HCT116 (cell line): ENCODE measurements around the gene RAPGEF1. TPM values are rescaled to one million over a fixed set of nuclear protein-coding genes. Genes with fewer than 3 reads are reported as not detected.

Experiments used
- ATAC-seq: fragments of 200-7000 bp; cut with Tn5 transposase; 2 replicates; pipeline ENCODE4 v1.9.1; 2020; ENCODE audit warnings: mild to moderate bottlenecking, moderate library complexity
- BruUV-seq: library from RNA; stranded (reverse); fragments of 400-500 nt; replicated peaks from 2 replicates; lab custom pipeline; 2021; lab: Mats Ljungman, UMichigan
- CTCF ChIA-PET: fragments of 300-600 bp; sonication (Branson Sonifier 250); formaldehyde crosslinking; loops from one replicate; lab custom pipeline; 2021; ENCODE audit warnings: antibody characterized with exemption; lab: Charles Lee
- POLR2A ChIA-PET: fragments of 300-600, 350-600 bp; sonication (Branson Sonifier 250); formaldehyde crosslinking; loops from one replicate; lab custom pipeline; 2021; ENCODE audit warnings: antibody characterized with exemption; lab: Charles Lee
- RAD21 ChIA-PET, 2 experiments: fragments of 300-600 bp; sonication (Branson Sonifier 250); formaldehyde crosslinking; loops; one replicate each; lab custom pipeline; 2023; ENCODE audit warnings: low total read pairs in 2 of 2; ENCODE audit not compliant: uncharacterized antibody in 2 of 2, unreplicated experiment in 2 of 2, low non-redundant PET in 1 of 2; lab: Charles Lee
- DNase-seq: peaks from one replicate; pipeline ENCODE4 v3.0.0-alpha.2; 2010; ENCODE audit warnings: low read depth, low spot score
- H2AFZ ChIP-seq: fragments of 200-600 bp; shearing (Covaris generic), sonication (generic); 2 replicates; pipeline ENCODE4 v1.6.1; 2017; ENCODE audit warnings: low read depth, mixed run types, mixed read lengths, antibody characterized with exemption, low read length; ENCODE audit not compliant: poor library complexity, severe bottlenecking
- H3K27ac ChIP-seq: 2 replicates; pipeline ENCODE4 v1.5.1; 2012; ENCODE audit warnings: low read depth, low read length
- H3K27me3 ChIP-seq: fragments of 200-600 bp; sonication (generic); 2 replicates; pipeline ENCODE4 v1.6.1; 2016; ENCODE audit warnings: mixed run types, low read length, mixed read lengths; ENCODE audit not compliant: insufficient read depth
- H3K36me3 ChIP-seq, 2 experiments: fragments of 200-500 bp in 1 of 2; fragments of 200-600 bp in 1 of 2; sonication (Bioruptor generic) in 1 of 2; sonication (generic) in 1 of 2; 2 replicates each; pipeline versions ENCODE4 v1.5.1 to v1.6.1; 2014 to 2016; ENCODE audit warnings: low read length in 2 of 2, inconsistent platforms in 1 of 2, mixed read lengths in 1 of 2, mixed run types in 1 of 2; ENCODE audit not compliant: insufficient read depth in 2 of 2, control insufficient read depth in 1 of 2
- H3K4me1 ChIP-seq, 2 experiments: fragments of 200-600 bp in 1 of 2; sonication (generic) in 1 of 2; 2 replicates each; pipeline versions ENCODE4 v1.5.1 to v1.6.1; 2012 to 2017; ENCODE audit warnings: low read length in 2 of 2, inconsistent platforms in 1 of 2, mild to moderate bottlenecking in 1 of 2, mixed read lengths in 1 of 2, mixed run types in 1 of 2, moderate library complexity in 1 of 2; ENCODE audit not compliant: insufficient read depth in 2 of 2, control insufficient read depth in 1 of 2
- H3K4me2 ChIP-seq: fragments of 200-600 bp; sonication (generic); 2 replicates; pipeline ENCODE4 v1.6.1; 2017; ENCODE audit warnings: mixed run types, low read length, mixed read lengths
- H3K4me3 ChIP-seq, 2 experiments: fragments of 200-600 bp in 1 of 2; sonication (generic) in 1 of 2; replicated peaks in 1 of 2; 2 replicates each; pipeline ENCODE4 v1.5.1; 2011 to 2016; ENCODE audit warnings: low read length in 2 of 2, control low read depth in 1 of 2, low read depth in 1 of 2, mild to moderate bottlenecking in 1 of 2, mixed read lengths in 1 of 2, mixed run types in 1 of 2
- H3K79me2 ChIP-seq: fragments of 200-600 bp; sonication (generic); 2 replicates; pipeline ENCODE4 v1.6.1; 2017; ENCODE audit warnings: mild to moderate bottlenecking, mixed run types, low read length, moderate library complexity, mixed read lengths; ENCODE audit not compliant: insufficient read depth
- H3K9ac ChIP-seq: fragments of 200-600 bp; sonication (generic); 2 replicates; pipeline ENCODE4 v1.6.1; 2016; ENCODE audit warnings: low read length, mixed read lengths
- H3K9me2 ChIP-seq: fragments of 200-600 bp; sonication (generic), shearing (Covaris generic); 2 replicates; pipeline ENCODE4 v1.6.1; 2017; ENCODE audit warnings: mixed run types, mild to moderate bottlenecking, moderate library complexity; ENCODE audit not compliant: insufficient read depth
- H3K9me3 ChIP-seq, 2 experiments: fragments of 200-500 bp in 1 of 2; fragments of 200-600 bp in 1 of 2; sonication (Bioruptor generic) in 1 of 2; sonication (generic) in 1 of 2; 2 replicates each; pipeline ENCODE4 v1.6.1; 2014 to 2017; ENCODE audit warnings: low read length in 2 of 2, mixed read lengths in 2 of 2, inconsistent platforms in 1 of 2, low read depth in 1 of 2, mild to moderate bottlenecking in 1 of 2, mixed run types in 1 of 2, moderate library complexity in 1 of 2; ENCODE audit not compliant: control insufficient read depth in 1 of 2, insufficient read depth in 1 of 2
- H4K20me1 ChIP-seq: fragments of 200-600 bp; sonication (generic), shearing (Covaris generic); 2 replicates; pipeline ENCODE4 v1.6.1; 2017; ENCODE audit warnings: mixed run types, mild to moderate bottlenecking, moderate library complexity; ENCODE audit not compliant: insufficient read depth
- CBX3 ChIP-seq: IDR thresholded peaks from 2 replicates; pipeline ENCODE4 v1.6.1; 2012; ENCODE audit warnings: low read depth
- CEBPB ChIP-seq: IDR thresholded peaks from 2 replicates; pipeline ENCODE4 v1.6.1; 2012; ENCODE audit warnings: low read depth
- ELF1 ChIP-seq: IDR thresholded peaks from 2 replicates; pipeline ENCODE4 v1.6.1; 2012; ENCODE audit warnings: low read depth, borderline replicate concordance
- EZH2phosphoT487 ChIP-seq: fragments of 200-600 bp; IDR thresholded peaks from 2 replicates; pipeline ENCODE4 v1.6.1; 2018; ENCODE audit warnings: antibody characterized with exemption, borderline replicate concordance
- POLR2A ChIP-seq: IDR thresholded peaks from 2 replicates; pipeline ENCODE4 v1.7.0; 2011; ENCODE audit warnings: borderline replicate concordance; ENCODE audit not compliant: insufficient read depth, insufficient read length; ENCODE audit errors: extremely low read depth
- POLR2AphosphoS5 ChIP-seq: IDR thresholded peaks from 2 replicates; pipeline ENCODE4 v1.6.1; 2011; ENCODE audit warnings: mild to moderate bottlenecking, low read depth, low read length, moderate library complexity
- RAD21 ChIP-seq: IDR thresholded peaks from 2 replicates; pipeline ENCODE4 v1.6.1; 2012; ENCODE audit warnings: low read depth, mild to moderate bottlenecking
- SIN3A ChIP-seq: IDR thresholded peaks from 2 replicates; pipeline ENCODE4 v1.6.1; 2012; ENCODE audit warnings: low read depth
- SP1 ChIP-seq: IDR thresholded peaks from 2 replicates; pipeline ENCODE4 v1.6.1; 2012; ENCODE audit warnings: low read depth
- TCF7L2 ChIP-seq: IDR thresholded peaks from 2 replicates; pipeline ENCODE4 v1.7.0; 2011; ENCODE audit warnings: borderline replicate concordance, inconsistent platforms; ENCODE audit not compliant: insufficient read depth, insufficient read length; ENCODE audit errors: extremely low read depth
- ZFX ChIP-seq: fragments of 450-650 bp; IDR thresholded peaks from 2 replicates; pipeline ENCODE4 v1.6.1; 2017
- ZNF274 ChIP-seq: fragments of 200-500 bp; sonication (Bioruptor generic); IDR thresholded peaks from 2 replicates; pipeline ENCODE4 v1.6.1; 2014; ENCODE audit warnings: mild to moderate bottlenecking, low read depth, low read length, inconsistent platforms
- intact Hi-C: fragments of 100-400 bp; cut with micrococcal nuclease; formaldehyde crosslinking; loops from 2 replicates; pipeline ENCODE4 v1.10.0; 2022
- total RNA-seq: library from RNA; stranded (reverse); gene quantifications from one replicate; pipeline ENCODE4 v1.2.1, GENCODE V29; 2021; ENCODE audit not compliant: unreplicated experiment
- TF ChIP-seq, protein P1 (sequence below): IDR thresholded peaks from 2 replicates; pipeline ENCODE4 v1.6.1; 2012
- TF ChIP-seq, protein P2 (sequence below): IDR thresholded peaks from 2 replicates; pipeline ENCODE4 v1.6.1; 2012; ENCODE audit warnings: low read depth
- TF ChIP-seq, protein P3 (sequence below): IDR thresholded peaks from 2 replicates; pipeline ENCODE4 v1.6.1; 2012
- TF ChIP-seq, protein P4 (sequence below): IDR thresholded peaks from 2 replicates; pipeline ENCODE4 v1.6.1; 2011; ENCODE audit warnings: mild to moderate bottlenecking, low read length, moderate library complexity; ENCODE audit not compliant: insufficient replicate concordance; ENCODE audit errors: extremely low read depth

The RAPGEF1 gene
- total RNA-seq, 1 experiment from 2014 or later, result 43.0 TPM

DNA sequence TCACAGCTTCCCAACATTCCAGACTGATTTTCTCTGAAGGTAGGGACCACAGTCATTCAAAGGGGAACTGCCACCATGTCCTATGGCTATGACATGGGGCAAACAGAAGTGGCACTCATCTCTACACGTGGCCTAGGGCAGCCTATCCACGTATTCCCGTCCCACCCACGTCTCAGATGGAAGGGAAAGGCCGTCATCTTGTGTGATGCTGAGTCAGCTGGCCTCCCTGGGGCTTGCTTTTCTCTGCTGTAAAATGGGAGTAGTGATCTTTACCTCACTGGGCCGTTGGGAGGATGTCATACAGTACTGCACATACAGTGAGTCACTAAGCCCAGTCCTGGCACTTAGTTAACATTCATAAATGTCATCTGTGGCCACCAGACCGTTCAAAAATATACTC lies 72.3 kb downstream of the RAPGEF1 start:
- ChIA-PET RAD21 (no interaction called here), POLR2A (interaction anchor here (0.9 kb wide), 1 partner anchor 11 kb away, joined by 4 read pairs; no protein-coding TSS in a partner anchor), CTCF (no interaction called here)
- H3K27ac ChIP-seq, result no peak overlapping the region
- no peak overlapping the region for H3K9ac ChIP-seq
- peaks cover 11% of the 10 kb centered on the region for H3K79me2 ChIP-seq
- intact Hi-C loops, result no loop called here
- H3K9me2 ChIP-seq, result no peaks in the 10 kb centered on the region
- no peak overlapping the region for H2AFZ ChIP-seq
- no peak overlapping the region for H3K4me3 ChIP-seq
- ATAC-seq (no peak), DNase-seq (no peak)
- no peaks in the 10 kb centered on the region for H3K36me3 ChIP-seq
- peaks cover 15 to 28% of the 10 kb centered on the region in 2 experiments for H3K4me1 ChIP-seq
- no peaks in the 10 kb centered on the region for H4K20me1 ChIP-seq
- H3K9me3 ChIP-seq, result no peaks in the 10 kb centered on the region
- no peak for TF ChIP-seq ELF1
- no peak for TF ChIP-seq CBX3
- TF ChIP-seq POLR2AphosphoS5, result no peak
- TF ChIP-seq SIN3A, result no peak
- TF ChIP-seq, protein P1, sequence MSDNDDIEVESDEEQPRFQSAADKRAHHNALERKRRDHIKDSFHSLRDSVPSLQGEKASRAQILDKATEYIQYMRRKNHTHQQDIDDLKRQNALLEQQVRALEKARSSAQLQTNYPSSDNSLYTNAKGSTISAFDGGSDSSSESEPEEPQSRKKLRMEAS, result no peak
- TF ChIP-seq SP1, result no peak
- TF ChIP-seq, protein P2, sequence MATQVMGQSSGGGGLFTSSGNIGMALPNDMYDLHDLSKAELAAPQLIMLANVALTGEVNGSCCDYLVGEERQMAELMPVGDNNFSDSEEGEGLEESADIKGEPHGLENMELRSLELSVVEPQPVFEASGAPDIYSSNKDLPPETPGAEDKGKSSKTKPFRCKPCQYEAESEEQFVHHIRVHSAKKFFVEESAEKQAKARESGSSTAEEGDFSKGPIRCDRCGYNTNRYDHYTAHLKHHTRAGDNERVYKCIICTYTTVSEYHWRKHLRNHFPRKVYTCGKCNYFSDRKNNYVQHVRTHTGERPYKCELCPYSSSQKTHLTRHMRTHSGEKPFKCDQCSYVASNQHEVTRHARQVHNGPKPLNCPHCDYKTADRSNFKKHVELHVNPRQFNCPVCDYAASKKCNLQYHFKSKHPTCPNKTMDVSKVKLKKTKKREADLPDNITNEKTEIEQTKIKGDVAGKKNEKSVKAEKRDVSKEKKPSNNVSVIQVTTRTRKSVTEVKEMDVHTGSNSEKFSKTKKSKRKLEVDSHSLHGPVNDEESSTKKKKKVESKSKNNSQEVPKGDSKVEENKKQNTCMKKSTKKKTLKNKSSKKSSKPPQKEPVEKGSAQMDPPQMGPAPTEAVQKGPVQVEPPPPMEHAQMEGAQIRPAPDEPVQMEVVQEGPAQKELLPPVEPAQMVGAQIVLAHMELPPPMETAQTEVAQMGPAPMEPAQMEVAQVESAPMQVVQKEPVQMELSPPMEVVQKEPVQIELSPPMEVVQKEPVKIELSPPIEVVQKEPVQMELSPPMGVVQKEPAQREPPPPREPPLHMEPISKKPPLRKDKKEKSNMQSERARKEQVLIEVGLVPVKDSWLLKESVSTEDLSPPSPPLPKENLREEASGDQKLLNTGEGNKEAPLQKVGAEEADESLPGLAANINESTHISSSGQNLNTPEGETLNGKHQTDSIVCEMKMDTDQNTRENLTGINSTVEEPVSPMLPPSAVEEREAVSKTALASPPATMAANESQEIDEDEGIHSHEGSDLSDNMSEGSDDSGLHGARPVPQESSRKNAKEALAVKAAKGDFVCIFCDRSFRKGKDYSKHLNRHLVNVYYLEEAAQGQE, result no peak
- TF ChIP-seq, protein P3, sequence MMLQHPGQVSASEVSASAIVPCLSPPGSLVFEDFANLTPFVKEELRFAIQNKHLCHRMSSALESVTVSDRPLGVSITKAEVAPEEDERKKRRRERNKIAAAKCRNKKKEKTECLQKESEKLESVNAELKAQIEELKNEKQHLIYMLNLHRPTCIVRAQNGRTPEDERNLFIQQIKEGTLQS, result no peak
- TF ChIP-seq CEBPB, result no peak
- no peak for TF ChIP-seq ZNF274
- no peak for TF ChIP-seq EZH2phosphoT487
- TF ChIP-seq, protein P4, sequence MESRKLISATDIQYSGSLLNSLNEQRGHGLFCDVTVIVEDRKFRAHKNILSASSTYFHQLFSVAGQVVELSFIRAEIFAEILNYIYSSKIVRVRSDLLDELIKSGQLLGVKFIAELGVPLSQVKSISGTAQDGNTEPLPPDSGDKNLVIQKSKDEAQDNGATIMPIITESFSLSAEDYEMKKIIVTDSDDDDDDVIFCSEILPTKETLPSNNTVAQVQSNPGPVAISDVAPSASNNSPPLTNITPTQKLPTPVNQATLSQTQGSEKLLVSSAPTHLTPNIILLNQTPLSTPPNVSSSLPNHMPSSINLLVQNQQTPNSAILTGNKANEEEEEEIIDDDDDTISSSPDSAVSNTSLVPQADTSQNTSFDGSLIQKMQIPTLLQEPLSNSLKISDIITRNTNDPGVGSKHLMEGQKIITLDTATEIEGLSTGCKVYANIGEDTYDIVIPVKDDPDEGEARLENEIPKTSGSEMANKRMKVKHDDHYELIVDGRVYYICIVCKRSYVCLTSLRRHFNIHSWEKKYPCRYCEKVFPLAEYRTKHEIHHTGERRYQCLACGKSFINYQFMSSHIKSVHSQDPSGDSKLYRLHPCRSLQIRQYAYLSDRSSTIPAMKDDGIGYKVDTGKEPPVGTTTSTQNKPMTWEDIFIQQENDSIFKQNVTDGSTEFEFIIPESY, result no peak
- no peak for TF ChIP-seq ZFX
- no peak for TF ChIP-seq RAD21
- no peak for TF ChIP-seq POLR2A
- TF ChIP-seq TCF7L2, result no peak
- H3K4me2 ChIP-seq, result no peak overlapping the region
- no peaks in the 10 kb centered on the region for H3K27me3 ChIP-seq
- BruUV-seq, result no TSS peak
